H1 (cell line): ENCODE data around the gene ZNF350. TPM values are rescaled to one million over a fixed set of nuclear protein-coding genes. Genes with fewer than 3 reads are reported as not detected.

Experiments used
- CTCF ChIA-PET: fragments of 300-600 bp; sonication (Branson Sonifier 250); formaldehyde crosslinking; loops from one replicate; lab custom pipeline; 2021; ENCODE audit not compliant: partially characterized antibody; lab: Charles Lee
- POLR2A ChIA-PET: fragments of 300-600 bp; sonication (Branson Sonifier 250); formaldehyde crosslinking; loops from one replicate; lab custom pipeline; 2021; ENCODE audit warnings: inconsistent platforms; ENCODE audit not compliant: partially characterized antibody; lab: Charles Lee
- DNase-seq, 2 experiments: peaks; one replicate each; pipeline versions ENCODE4 v3.0.0 to v3.0.0-alpha.2; 2010 to 2022; ENCODE audit warnings: low spot score in 2 of 2, low read depth in 1 of 2, mixed read lengths in 1 of 2
- FAIRE-seq: peaks from 2 replicates; lab custom pipeline; 2011; peaks lifted over from hg19 to GRCh38; lab: Jason Lieb, UNC
- H2AFZ ChIP-seq: 2 replicates; pipeline ENCODE4 v1.8.1; 2012; ENCODE audit warnings: low read length, inconsistent platforms
- H2AK5ac ChIP-seq: 2 replicates; pipeline ENCODE4 v1.6.1; 2013; ENCODE audit warnings: low read depth, low read length
- H2BK120ac ChIP-seq: replicated peaks from 2 replicates; pipeline ENCODE3; 2013; ENCODE audit warnings: low read depth, low read length, inconsistent platforms
- H2BK12ac ChIP-seq: 2 replicates; pipeline ENCODE4 v1.6.1; 2013; ENCODE audit warnings: low read depth, low read length
- H2BK15ac ChIP-seq: 2 replicates; pipeline ENCODE4 v1.6.1; 2013; ENCODE audit warnings: low read length
- H2BK20ac ChIP-seq: 2 replicates; pipeline ENCODE4 v1.6.1; 2013; ENCODE audit warnings: low read length
- H2BK5ac ChIP-seq: 2 replicates; pipeline ENCODE4 v1.6.1; 2013; ENCODE audit warnings: low read depth, low read length
- H3K14ac ChIP-seq: 2 replicates; pipeline ENCODE4 v1.6.1; 2013; ENCODE audit warnings: inconsistent platforms; ENCODE audit not compliant: insufficient read length
- H3K18ac ChIP-seq: 2 replicates; pipeline ENCODE4 v1.6.1; 2013; ENCODE audit warnings: low read length; ENCODE audit errors: extremely low read depth
- H3K23ac ChIP-seq: 2 replicates; pipeline ENCODE4 v1.6.1; 2013; ENCODE audit warnings: inconsistent platforms; ENCODE audit not compliant: insufficient read length
- H3K23me2 ChIP-seq: 2 replicates; pipeline ENCODE4 v1.6.1; 2013; ENCODE audit warnings: low read depth, low read length
- H3K27ac ChIP-seq: 2 replicates; pipeline ENCODE4 v1.6.1; 2011; ENCODE audit warnings: low read depth, low read length, inconsistent platforms
- H3K27me3 ChIP-seq, 4 experiments: replicated peaks in 1 of 4; 1 replicate in 1 of 4; 2 replicates in 3 of 4; pipeline versions ENCODE4 v1.6.1 to v1.8.1; 2011 to 2013; ENCODE audit warnings: low read length in 3 of 4, mild to moderate bottlenecking in 3 of 4, inconsistent platforms in 2 of 4, mixed read lengths in 2 of 4, moderate library complexity in 1 of 4; ENCODE audit not compliant: control insufficient read depth in 3 of 4, insufficient read depth in 3 of 4; ENCODE audit errors: extremely low read depth in 1 of 4
- H3K36me3 ChIP-seq, 4 experiments: 2 replicates each; pipeline versions ENCODE4 v1.6.1 to v1.8.1; 2011 to 2013; ENCODE audit warnings: mild to moderate bottlenecking in 4 of 4, low read length in 3 of 4, moderate library complexity in 2 of 4, control low read depth in 1 of 4, inconsistent platforms in 1 of 4; ENCODE audit not compliant: insufficient read depth in 4 of 4, control insufficient read depth in 2 of 4
- H3K4ac ChIP-seq: replicated peaks from 2 replicates; pipeline ENCODE3; 2013; ENCODE audit warnings: low read length, low read depth, mixed read lengths, inconsistent platforms; ENCODE audit not compliant: insufficient read length
- H3K4me1 ChIP-seq, 4 experiments: replicated peaks in 1 of 4; 1 replicate in 1 of 4; 2 replicates in 3 of 4; pipeline versions ENCODE4 v1.6.1 to v1.8.1; 2011 to 2013; ENCODE audit warnings: low read length in 3 of 4, inconsistent platforms in 2 of 4, mixed read lengths in 1 of 4; ENCODE audit not compliant: insufficient read depth in 4 of 4, control insufficient read depth in 3 of 4
- H3K4me2 ChIP-seq, 2 experiments: 2 replicates each; pipeline versions ENCODE4 v1.6.1 to v1.8.1; 2011 to 2013; ENCODE audit warnings: low read depth in 2 of 2, low read length in 2 of 2, control low read depth in 1 of 2, inconsistent platforms in 1 of 2, mild to moderate bottlenecking in 1 of 2; ENCODE audit not compliant: insufficient read depth in 1 of 2
- H3K4me3 ChIP-seq, 4 experiments: fragments of 200-600, 300-600 bp in 1 of 4; sonication (generic), shearing (Covaris generic), sonication (Bioruptor Twin) in 1 of 4; 2 replicates each; pipeline versions ENCODE4 v1.5.1 to v1.8.1; 2011 to 2016; ENCODE audit warnings: low read length in 4 of 4, low read depth in 3 of 4, control low read depth in 2 of 4, inconsistent platforms in 2 of 4, mild to moderate bottlenecking in 2 of 4, mixed read lengths in 1 of 4, moderate library complexity in 1 of 4; ENCODE audit not compliant: insufficient read depth in 2 of 4; ENCODE audit errors: extremely low read depth in 1 of 4
- H3K56ac ChIP-seq: replicated peaks from 2 replicates; pipeline ENCODE3; 2013; ENCODE audit warnings: low read depth, mild to moderate bottlenecking, mixed read lengths, low read length, inconsistent platforms; ENCODE audit not compliant: insufficient read length
- H3K79me1 ChIP-seq: 2 replicates; pipeline ENCODE4 v1.6.1; 2013; ENCODE audit warnings: low read depth, low read length, control low read depth
- H3K79me2 ChIP-seq, 2 experiments: 2 replicates each; pipeline versions ENCODE4 v1.6.1 to v1.8.1; 2012 to 2013; ENCODE audit warnings: low read length in 2 of 2, mild to moderate bottlenecking in 2 of 2, inconsistent platforms in 1 of 2; ENCODE audit not compliant: insufficient read depth in 2 of 2, control insufficient read depth in 1 of 2
- H3K9ac ChIP-seq, 4 experiments: replicated peaks in 1 of 4; 1 replicate in 1 of 4; 2 replicates in 3 of 4; pipeline versions ENCODE4 v1.6.1 to v1.8.1; 2011 to 2013; ENCODE audit warnings: low read depth in 3 of 4, low read length in 3 of 4, control low read depth in 2 of 4, mild to moderate bottlenecking in 2 of 4, moderate library complexity in 2 of 4, inconsistent platforms in 1 of 4; ENCODE audit errors: extremely low read depth in 1 of 4
- H3K9me3 ChIP-seq, 2 experiments: 2 replicates each; pipeline versions ENCODE4 v1.6.1 to v1.8.1; 2012 to 2013; ENCODE audit warnings: mild to moderate bottlenecking in 2 of 2, moderate library complexity in 2 of 2, control low read depth in 1 of 2, inconsistent platforms in 1 of 2, low read depth in 1 of 2, low read length in 1 of 2, mixed read lengths in 1 of 2; ENCODE audit not compliant: insufficient read depth in 2 of 2
- H4K20me1 ChIP-seq, 2 experiments: replicated peaks in 1 of 2; 2 replicates each; pipeline versions ENCODE3 to v1.8.1; 2011 to 2013; ENCODE audit warnings: inconsistent platforms in 2 of 2, low read length in 2 of 2, mild to moderate bottlenecking in 1 of 2; ENCODE audit not compliant: insufficient read depth in 2 of 2, control insufficient read depth in 1 of 2
- H4K5ac ChIP-seq: 2 replicates; pipeline ENCODE4 v1.6.1; 2013; ENCODE audit warnings: low read length, low read depth, mixed read lengths, inconsistent platforms; ENCODE audit not compliant: insufficient read length
- H4K8ac ChIP-seq: 2 replicates; pipeline ENCODE4 v1.8.0; 2013; ENCODE audit warnings: mild to moderate bottlenecking, moderate library complexity, low read length, inconsistent platforms; ENCODE audit not compliant: insufficient read depth; ENCODE audit errors: extremely low read depth
- H4K91ac ChIP-seq: replicated peaks from 2 replicates; pipeline ENCODE3; 2013; ENCODE audit warnings: low read length, mixed read lengths, inconsistent platforms; ENCODE audit not compliant: insufficient read length
- GABPA ChIP-seq: IDR thresholded peaks from 2 replicates; pipeline ENCODE4 v1.6.1; 2011; ENCODE audit warnings: mild to moderate bottlenecking, low read length, moderate library complexity, borderline replicate concordance; ENCODE audit not compliant: insufficient read depth
- ZNF274 ChIP-seq: IDR thresholded peaks from 2 replicates; pipeline ENCODE4 v1.7.0; 2012; ENCODE audit warnings: low read length, borderline replicate concordance; ENCODE audit errors: extremely low read depth
- WGBS, 2 experiments: shearing (Covaris generic) in 1 of 2; methylation state at CpG; one replicate each; pipeline versions ENCODE4 v1.1.6 to v1.1.7; 2013 to 2015; ENCODE audit warnings: low lambda C conversion rate in 2 of 2, mixed read lengths in 2 of 2, inconsistent platforms in 1 of 2, low coverage in 1 of 2, missing lambda C conversion rate in 1 of 2; ENCODE audit not compliant: insufficient replicate concordance in 2 of 2, insufficient coverage in 1 of 2, insufficient read length in 1 of 2; ENCODE audit errors: extremely low coverage in 1 of 2, missing lambda C conversion rate in 1 of 2; 5-methylcytosine and 5-hydroxymethylcytosine counted together
- polyA plus RNA-seq, 7 experiments: library from polyadenylated mRNA; depleted of rRNA in 3 of 7; stranded (reverse) in 5 of 7; unstranded in 2 of 7; fragments of >200 nt in 5 of 7; fragments of 200-250 nt in 2 of 7; gene quantifications; 1 replicate in 5 of 7; 2 replicates in 1 of 7; 4 replicates in 1 of 7; pipeline versions ENCODE4 v1.2.1 to v1.2.3, GENCODE V29; 2011 to 2013; ENCODE audit warnings: missing spikeins in 2 of 7, mixed read lengths in 2 of 7
- total RNA-seq: library from RNA; stranded (reverse); fragmentation: NEBNext Ultra II Directional; extraction: Animal tissue kit (Norgen Biotek cat#: 25700); gene quantifications from 2 replicates; pipeline ENCODE4 v1.2.1, GENCODE V29; 2021

ZNF350 gene
- total and polyA plus RNA-seq, 2 of the 8 experiments (the other 6 are each of a cell fraction or from before 2014, with no cell fraction given) = 1.7 to 5.3 TPM

DNA sequence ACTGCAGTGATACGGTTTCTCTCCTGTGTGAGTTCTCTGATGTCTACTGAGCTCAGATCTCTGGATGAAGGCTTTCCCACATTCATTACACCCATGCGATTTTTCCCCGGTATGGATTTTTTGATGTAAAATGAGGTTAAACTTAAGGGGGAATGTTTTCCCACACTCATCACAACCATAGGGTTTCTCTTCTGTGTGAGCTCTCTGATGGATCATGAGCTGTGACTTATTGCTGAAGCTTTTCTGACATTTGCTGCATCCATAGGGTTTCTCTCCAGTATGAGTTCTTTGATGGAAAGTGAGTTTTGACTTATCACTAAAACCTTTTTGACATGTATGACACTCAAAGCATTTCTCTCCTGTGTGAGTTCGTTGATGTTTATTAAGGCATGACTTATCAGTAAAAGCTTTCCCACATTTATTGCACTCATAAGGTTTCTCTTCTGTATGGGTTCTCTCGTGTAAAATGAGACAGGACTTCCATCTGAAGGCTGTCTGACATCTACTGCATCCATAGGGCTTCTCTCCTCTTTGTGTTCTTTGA lies 71.2 kb downstream of the ZNF350 start:
- H2AFZ ChIP-seq = no peak overlapping the region
- H4K91ac ChIP-seq = no peak overlapping the region
- no peak for TF ChIP-seq GABPA
- TF ChIP-seq ZNF274 = peak; percentile 98
- H4K8ac ChIP-seq = no peak overlapping the region
- H3K9me3 ChIP-seq = peaks cover 89 to 94% of the 10 kb centered on the region in 2 experiments
- no peak overlapping the region for H2BK20ac ChIP-seq
- H2BK15ac ChIP-seq = no peak overlapping the region
- H3K79me1 ChIP-seq = no peaks in the 10 kb centered on the region
- H3K4me1 ChIP-seq = no peaks in the 10 kb centered on the region
- POLR2A ChIA-PET = interaction anchor here (1.3 to 1.9 kb wide), 3 partner anchors 8 to 11 kb away, joined by 4 to 6 read pairs (median 6); no protein-coding TSS in a partner anchor
- H3K36me3 ChIP-seq = peaks cover 0 to 28% (median 7%) of the 10 kb centered on the region in 4 experiments; a peak in 3 of 8 replicates
- H3K14ac ChIP-seq = no peak overlapping the region
- FAIRE-seq = no peak
- no peaks in the 10 kb centered on the region for H3K27me3 ChIP-seq
- no peak overlapping the region for H3K4me3 ChIP-seq
- H3K18ac ChIP-seq = no peak overlapping the region
- no peak overlapping the region for H3K4ac ChIP-seq
- no peak overlapping the region for H2BK12ac ChIP-seq
- H3K27ac ChIP-seq = no peak overlapping the region
- WGBS, 2 experiments = 92% methylated on average over 5 of the region's 5 CpGs; no CpG with 5 or more reads in 1 of the 2 experiments
- no peak overlapping the region for H3K23ac ChIP-seq
- no peaks in the 10 kb centered on the region for H3K23me2 ChIP-seq
- H4K20me1 ChIP-seq = no peaks in the 10 kb centered on the region
- H3K9ac ChIP-seq = no peak overlapping the region
- DNase-seq = no peak
- H2BK5ac ChIP-seq = no peak overlapping the region
- H3K4me2 ChIP-seq = no peak overlapping the region
- H3K56ac ChIP-seq = no peak overlapping the region
- no peak overlapping the region for H4K5ac ChIP-seq
- no peaks in the 10 kb centered on the region for H3K79me2 ChIP-seq
- H2AK5ac ChIP-seq = no peak overlapping the region
- CTCF ChIA-PET = interaction anchor here (1.0 kb wide), 1 partner anchor 24 kb away, joined by 3 read pairs; no protein-coding TSS in a partner anchor
- H2BK120ac ChIP-seq = no peak overlapping the region

Other genes starting within 250 kb of the ZNF350 start
- not detected in 2 replicates for gene FPR1, start 235.0 kb downstream of the ZNF350 start, total RNA-seq
- 0.11 TPM in 1 of 2 replicates, not detected in the other for gene FPR1, start 235.0 kb downstream of the ZNF350 start, polyA plus RNA-seq (2011; rRNA removed)
- gene FPR2, start 225.7 kb downstream of the ZNF350 start, total RNA-seq = not detected in 2 replicates
- 0.05 and 0.17 TPM in 2 replicates for gene FPR2, start 225.7 kb downstream of the ZNF350 start, polyA plus RNA-seq (2011; rRNA removed)
- not detected in 2 replicates for gene FPR3, start 191.7 kb downstream of the ZNF350 start, total RNA-seq
- gene FPR3, start 191.7 kb downstream of the ZNF350 start, polyA plus RNA-seq (2011; rRNA removed) = not detected in 2 replicates
- gene ZNF577, start 98.9 kb downstream of the ZNF350 start, total RNA-seq = 14.9 and 19.3 TPM in 2 replicates
- 11.5 and 13.8 TPM in 2 replicates for gene ZNF577, start 98.9 kb downstream of the ZNF350 start, polyA plus RNA-seq (2011; rRNA removed)
- gene ZNF649, start 81.8 kb downstream of the ZNF350 start, total RNA-seq = 44.0 and 51.7 TPM in 2 replicates
- gene ZNF649, start 81.8 kb downstream of the ZNF350 start, polyA plus RNA-seq (2011; rRNA removed) = 13.3 and 24.7 TPM in 2 replicates
- gene ZNF613, start 59.4 kb downstream of the ZNF350 start, total RNA-seq = 7.5 and 14.2 TPM in 2 replicates
- 3.8 and 4.7 TPM in 2 replicates for gene ZNF613, start 59.4 kb downstream of the ZNF350 start, polyA plus RNA-seq (2011; rRNA removed)
- 7.5 and 9.6 TPM in 2 replicates for gene ZNF615, start 21.4 kb upstream of the ZNF350 start, total RNA-seq
- 1.9 and 2.8 TPM in 2 replicates for gene ZNF615, start 21.4 kb upstream of the ZNF350 start, polyA plus RNA-seq (2011; rRNA removed)
- 18.2 and 18.7 TPM in 2 replicates for gene ZNF614, start 41.5 kb upstream of the ZNF350 start, total RNA-seq
- gene ZNF614, start 41.5 kb upstream of the ZNF350 start, polyA plus RNA-seq (2011; rRNA removed) = 3.3 and 4.7 TPM in 2 replicates
- gene ZNF432, start 62.0 kb upstream of the ZNF350 start, total RNA-seq = 7.1 and 8.3 TPM in 2 replicates
- gene ZNF432, start 62.0 kb upstream of the ZNF350 start, polyA plus RNA-seq (2011; rRNA removed) = 1.8 and 2.0 TPM in 2 replicates
- gene ZNF841, start 108.9 kb upstream of the ZNF350 start, total RNA-seq = 17.4 and 17.9 TPM in 2 replicates
- 4.1 and 5.1 TPM in 2 replicates for gene ZNF841, start 108.9 kb upstream of the ZNF350 start, polyA plus RNA-seq (2011; rRNA removed)
- gene ZNF616, start 153.1 kb upstream of the ZNF350 start, total RNA-seq = 40.2 and 40.5 TPM in 2 replicates
- 3.5 and 5.7 TPM in 2 replicates for gene ZNF616, start 153.1 kb upstream of the ZNF350 start, polyA plus RNA-seq (2011; rRNA removed)
- 27.2 and 31.9 TPM in 2 replicates for gene ZNF836, start 184.8 kb upstream of the ZNF350 start, total RNA-seq
- gene ZNF836, start 184.8 kb upstream of the ZNF350 start, polyA plus RNA-seq (2011; rRNA removed) = 5.6 and 6.8 TPM in 2 replicates
- gene PPP2R1A, start 203.2 kb upstream of the ZNF350 start, total RNA-seq = 378 and 382 TPM in 2 replicates
- 380 and 428 TPM in 2 replicates for gene PPP2R1A, start 203.2 kb upstream of the ZNF350 start, polyA plus RNA-seq (2011; rRNA removed)